NCI-H2029 treated with DMSO at 0.1 percent for 48 hours (cell line): ENCODE measurements around the gene RMI2.
"Not testable (repeated sequence)": the region's sequence is repeated elsewhere in the genome, so short reads cannot be mapped to it uniquely, and the experiment has no call there.

ENCODE experiments used
- DNase-seq: peaks from one replicate; lab custom pipeline; 2025; lab: John Stamatoyannopoulos, UW

Gene RMI2

GRCh38 chr16:11354733-11355574, 9.7 kb downstream of the RMI2 start:
- no peak for DNase-seq

GRCh38 chr16:11355862-11356261, 10.6 kb downstream of the RMI2 start:
- no peak for DNase-seq

GRCh38 chr16:11356573-11357331, 11.5 kb downstream of the RMI2 start:
- no peak for DNase-seq

DNA sequence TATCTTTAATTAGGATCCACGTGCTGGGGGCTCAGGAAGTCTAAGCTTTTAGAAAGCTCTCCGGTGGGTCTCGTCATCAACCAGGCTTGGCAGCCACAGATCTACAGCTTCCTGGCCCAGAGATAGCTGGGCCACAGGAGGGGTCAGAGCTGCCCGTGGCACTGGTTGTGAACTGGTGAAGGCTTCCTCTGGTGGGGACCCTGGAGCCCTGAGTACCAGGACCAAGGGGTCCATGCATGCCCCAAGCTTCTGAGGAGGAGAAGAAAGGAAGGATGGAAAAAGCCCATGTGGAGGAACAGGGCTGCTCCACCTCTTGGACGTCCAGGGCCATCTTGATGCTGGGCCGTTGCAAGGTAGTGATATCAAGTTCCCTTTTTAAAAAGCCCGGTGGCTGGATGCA, 13.3 kb downstream of the RMI2 start:
- no peak for DNase-seq

DNA sequence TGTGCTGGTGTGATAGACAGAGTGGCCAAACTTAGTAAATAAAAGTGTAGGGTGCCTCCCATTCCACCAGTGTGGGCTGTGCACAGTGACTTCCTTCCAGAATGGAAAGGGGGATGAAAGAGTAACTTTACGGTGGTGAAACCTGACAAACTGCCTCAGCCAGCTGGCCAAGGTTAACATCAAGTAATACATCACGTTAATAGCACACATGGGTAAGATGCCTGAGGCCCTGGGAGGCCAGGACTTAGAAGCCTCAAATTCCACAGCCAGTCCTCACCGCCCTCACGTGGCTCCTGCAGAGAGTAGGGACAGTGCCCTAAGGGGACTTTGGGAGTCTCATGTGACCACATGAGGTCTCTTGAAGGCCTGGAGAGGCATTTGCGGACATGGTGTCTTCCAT, 14.1 kb downstream of the RMI2 start:
- DNase-seq: no peak

- no peak for DNase-seq
Observed at GRCh38 chr16:11360641-11361373, 15.5 kb downstream of the RMI2 start.

GRCh38 chr16:11361701-11362451, 16.6 kb downstream of the RMI2 start:
- DNase-seq: no peak

DNA sequence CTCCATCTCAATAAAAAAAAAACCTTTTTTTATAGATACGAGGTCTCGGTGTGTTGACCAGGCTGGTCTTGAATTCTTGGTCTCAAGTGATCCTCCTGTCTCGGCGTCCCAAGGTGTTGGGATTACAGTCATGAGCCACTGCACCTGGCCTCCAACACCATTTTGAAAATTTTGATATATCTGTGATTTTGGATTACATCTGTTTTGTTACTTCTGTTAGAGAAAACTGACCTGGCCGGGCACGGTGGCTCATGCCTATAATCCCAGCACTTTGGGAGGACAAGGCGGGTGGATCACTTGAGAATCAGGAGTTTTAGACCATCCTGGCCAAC, 18.6 kb downstream of the RMI2 start:
- no peak for DNase-seq

- DNase-seq: no peak
Observed at GRCh38 chr16:11367483-11367906, 22.2 kb downstream of the RMI2 start.

DNA sequence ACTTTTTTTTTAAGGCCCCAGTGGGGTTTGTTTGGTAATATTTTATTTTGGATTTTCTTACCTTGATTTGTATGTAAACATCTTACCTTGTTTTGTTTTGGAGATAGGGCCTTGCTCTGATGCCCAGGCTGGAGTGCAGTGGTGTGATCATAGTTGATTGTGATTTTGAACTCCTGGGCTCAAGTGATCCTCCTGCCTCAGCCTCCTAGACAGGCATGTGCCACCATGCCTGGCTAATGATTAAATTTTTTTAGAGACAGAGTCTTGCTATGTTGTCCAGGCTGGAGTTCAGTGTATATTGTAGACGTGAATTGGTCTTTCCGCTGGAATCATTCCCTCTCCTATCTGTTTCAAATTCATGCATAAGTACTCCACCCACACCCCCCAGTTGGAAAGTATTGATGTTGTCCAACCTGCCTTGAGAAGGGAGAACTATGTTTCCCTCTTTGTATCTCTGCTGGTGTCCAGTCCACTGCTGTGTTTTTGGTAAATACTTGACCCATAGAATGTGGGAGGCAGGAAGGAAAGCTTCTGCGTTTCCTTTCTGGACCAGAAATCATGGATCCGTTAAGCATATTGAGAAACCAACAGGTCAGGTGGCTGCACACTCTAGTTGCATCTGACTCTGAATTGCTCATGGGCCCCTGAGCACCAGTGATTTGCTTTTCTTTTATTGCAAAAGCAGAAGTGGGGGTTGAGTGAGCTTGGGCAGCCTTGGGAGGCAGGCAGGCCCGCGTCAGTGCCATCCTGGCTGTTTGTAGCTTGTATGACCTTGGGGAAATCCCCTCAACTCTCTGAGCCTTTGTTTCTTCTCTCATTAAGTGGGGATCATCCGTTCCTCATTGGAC, 25.0 kb downstream of the RMI2 start:
- no peak for DNase-seq

- DNase-seq: not testable (repeated sequence)
Observed at GRCh38 chr16:11370932-11371279, 25.6 kb downstream of the RMI2 start.

- no peak for DNase-seq
Observed at GRCh38 chr16:11372073-11372828, 27.0 kb downstream of the RMI2 start.

GRCh38 chr16:11372829-11373306, 27.6 kb downstream of the RMI2 start:
- DNase-seq: no peak

- peak; percentile 47 for DNase-seq
Observed at GRCh38 chr16:11374255-11374654, 29.0 kb downstream of the RMI2 start.

DNA sequence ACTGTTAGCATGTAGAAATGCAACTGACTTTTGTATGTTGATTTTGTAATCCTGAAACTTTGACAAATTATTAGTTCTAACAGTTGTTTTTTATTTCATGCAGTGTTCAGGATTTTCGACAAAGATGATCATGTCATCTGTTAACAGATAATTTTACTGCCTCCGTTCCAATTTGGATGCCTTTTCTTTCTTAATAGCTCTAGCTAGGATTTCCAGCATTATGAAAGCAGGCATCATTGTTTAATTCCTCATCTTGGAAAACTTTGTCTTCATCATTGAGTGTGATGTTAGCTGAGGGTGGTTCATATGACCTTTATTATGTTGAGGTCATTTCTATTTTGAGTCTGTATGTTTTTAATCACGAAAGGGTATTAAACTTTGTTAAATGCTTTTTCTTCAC, 31.9 kb downstream of the RMI2 start:
- DNase-seq: no peak

GRCh38 chr16:11378951-11379350, 33.7 kb downstream of the RMI2 start:
- DNase-seq: not testable (repeated sequence)

DNA sequence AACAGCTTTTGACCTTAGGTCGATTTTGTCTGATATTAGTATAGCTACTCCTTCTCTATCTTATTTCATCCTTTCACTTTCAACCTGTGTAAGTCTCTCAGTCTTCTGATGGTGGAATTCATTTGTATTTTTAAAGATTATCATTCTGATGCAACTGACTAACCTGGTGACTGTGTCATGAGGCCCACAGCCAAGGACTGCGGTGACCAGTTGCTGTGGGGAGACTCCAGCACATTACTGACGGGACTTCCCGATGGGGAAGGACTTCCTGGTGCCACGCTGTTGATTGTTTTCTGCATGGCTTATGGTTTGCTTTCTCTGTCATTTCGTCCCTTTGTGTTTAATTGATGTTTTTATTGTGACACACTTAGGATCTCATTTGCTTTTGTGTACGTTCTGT, 34.2 kb downstream of the RMI2 start:
- no peak for DNase-seq

DNA sequence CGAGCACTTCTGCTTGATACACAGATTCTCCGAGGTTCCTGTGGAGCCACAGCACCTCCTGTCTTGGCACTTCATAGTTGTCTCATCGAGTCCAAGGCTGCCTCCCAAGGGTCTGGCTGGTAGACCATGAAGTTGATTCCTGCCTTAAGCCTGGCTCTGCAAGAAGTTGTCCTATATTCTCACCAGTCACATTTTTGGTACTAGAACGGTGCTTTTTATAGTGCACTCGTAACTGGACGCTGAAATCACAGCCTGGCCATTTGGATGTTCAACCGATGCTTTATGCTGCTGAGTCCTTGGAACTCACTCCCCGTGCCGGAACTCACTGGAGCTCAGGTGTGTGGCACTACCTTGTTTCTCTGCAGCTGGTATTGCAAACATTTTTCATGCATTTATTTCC, 35.6 kb downstream of the RMI2 start:
- DNase-seq: no peak

DNA sequence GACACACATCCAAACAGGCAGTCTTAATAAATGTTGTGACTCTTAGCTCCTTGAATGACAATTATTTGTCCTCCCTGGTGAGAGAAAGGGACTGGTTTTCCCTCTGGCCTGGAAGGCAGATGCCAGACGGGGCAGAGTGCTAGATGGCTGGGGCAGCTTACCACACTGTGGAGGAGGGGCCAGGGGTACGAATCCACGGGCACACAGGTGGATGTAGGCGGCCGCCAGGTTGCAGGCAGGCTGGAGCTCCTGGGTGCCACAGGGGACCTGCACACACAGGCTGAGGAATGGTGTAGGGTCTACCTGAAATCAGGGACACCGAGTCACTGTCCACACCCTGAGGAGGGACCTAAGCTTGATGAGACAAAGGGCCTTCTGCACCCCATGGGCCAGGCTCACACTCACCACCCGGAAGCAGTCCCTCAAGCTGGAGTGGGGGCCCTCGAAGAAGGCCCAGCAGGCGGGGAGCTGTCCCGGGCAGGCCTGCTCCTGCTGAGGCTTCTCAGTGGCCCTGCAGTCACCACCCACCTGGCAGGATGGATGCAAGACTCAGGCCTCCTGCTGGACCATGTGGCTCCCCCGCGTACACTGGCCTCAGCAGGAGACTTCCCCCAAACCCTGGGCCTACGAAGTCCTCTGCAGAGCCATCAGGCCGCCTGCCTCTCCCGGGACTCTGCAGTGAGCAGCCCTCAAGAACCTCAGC, 38.4 kb downstream of the RMI2 start:
- DNase-seq: no peak
